NCI-H2171 treated with DMSO at 0.1 percent for 48 hours (cell line): ENCODE data around the gene MPI.
"Not testable (repeated sequence)": the region's sequence is repeated elsewhere in the genome, so short reads cannot be mapped to it uniquely, and the experiment has no call there.

Experiments
- DNase-seq: peaks from one replicate; lab custom pipeline; 2025; lab: John Stamatoyannopoulos, UW

The MPI gene

DNA sequence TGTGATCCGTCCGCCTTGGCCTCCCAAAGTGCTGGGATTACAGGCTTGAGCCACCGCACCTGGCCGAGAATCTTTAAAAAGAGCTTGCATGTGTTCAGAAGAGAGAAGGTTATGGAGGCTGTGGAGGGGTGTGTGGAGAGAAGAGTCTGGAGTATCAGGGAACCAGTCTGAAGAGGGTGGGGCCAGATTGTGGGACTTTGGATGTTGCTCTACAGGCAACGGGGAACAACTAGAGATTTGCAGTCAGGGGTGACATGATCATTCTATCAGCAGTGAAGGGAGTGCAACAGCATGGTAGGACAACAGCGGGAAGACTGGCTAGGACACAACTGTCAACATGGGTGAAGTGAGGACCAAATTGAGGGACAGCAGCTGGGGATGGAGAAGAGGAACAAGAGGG is 25.5 kb upstream of the MPI start:
- no peak for DNase-seq

DNA sequence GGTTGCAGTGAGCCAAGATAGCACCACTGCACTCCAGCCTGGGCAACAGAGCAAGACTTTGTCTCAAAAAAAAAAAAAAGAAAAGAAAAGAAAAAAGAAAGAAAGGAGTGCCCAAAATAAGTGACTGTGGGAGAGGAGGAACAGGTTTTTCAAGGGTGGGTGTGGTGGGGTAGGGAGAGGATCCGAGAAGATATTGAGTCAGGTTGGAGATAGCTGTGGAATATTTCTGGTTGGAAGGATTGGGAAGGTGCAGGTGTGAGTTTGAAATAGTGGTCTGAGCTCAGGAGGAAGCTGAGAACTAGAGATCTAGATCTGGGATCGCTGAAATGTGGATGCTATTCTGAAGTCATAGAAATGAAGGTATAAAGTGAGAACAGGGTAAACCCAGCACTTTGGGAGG is 24.5 kb upstream of the MPI start:
- DNase-seq: no peak

DNA sequence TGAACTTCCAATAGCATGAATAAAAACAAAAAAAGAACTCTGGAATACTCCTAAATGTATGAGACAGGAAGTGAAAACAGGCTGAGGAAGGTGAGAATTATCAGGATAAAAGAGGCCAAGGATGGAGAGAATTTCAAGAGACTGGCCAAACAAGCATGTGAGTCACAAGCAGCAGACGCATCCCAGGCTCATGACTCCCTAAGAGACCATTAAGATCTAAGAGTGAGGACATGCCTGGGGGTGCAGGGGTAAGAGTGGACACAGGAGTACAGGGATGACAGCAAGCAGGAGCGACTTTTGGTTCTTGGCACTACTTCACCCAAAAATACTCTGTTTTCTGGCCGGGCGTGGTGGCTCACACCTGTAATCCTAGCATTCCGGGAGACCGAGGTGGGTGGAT is 23.8 kb upstream of the MPI start:
- no peak for DNase-seq

GRCh38 chr15:74867466-74868038 is 22.3 kb upstream of the MPI start:
- DNase-seq: no peak

DNA sequence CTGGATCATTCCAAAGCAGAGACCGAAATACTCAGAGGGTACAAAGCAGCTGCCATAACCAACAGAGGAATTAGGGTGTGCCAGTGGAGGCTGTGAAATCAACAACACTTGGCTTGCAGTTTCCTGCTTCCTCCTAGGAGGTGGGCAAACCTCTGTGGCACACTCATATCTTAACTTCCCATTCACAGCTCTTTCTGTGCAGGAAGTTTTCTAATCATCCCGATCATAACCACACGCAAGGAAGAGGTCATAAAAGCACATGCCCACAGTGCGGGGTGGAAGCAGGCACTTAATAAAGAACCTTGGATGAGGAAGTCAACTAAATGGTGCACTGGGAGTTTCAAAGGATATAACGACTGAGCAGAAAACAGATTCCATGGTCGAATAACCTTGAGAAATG is 21.8 kb upstream of the MPI start:
- no peak for DNase-seq

DNA sequence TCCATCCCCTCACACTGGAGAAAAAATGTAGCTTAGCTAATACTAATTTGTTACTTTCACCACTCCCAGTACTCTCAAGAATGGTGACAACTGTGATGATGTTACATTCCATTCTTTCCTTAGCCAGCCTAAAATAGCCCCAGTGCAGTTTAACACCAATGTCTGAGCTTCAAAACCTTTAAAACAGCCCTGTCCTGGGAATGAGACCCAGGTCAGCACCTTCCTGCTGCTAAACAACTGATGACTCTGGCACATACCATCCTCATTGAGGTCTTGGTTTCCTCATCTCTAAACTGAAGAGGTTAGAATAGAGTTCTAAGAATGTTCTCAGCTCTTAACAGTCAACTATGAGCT is 20.5 kb upstream of the MPI start:
- no peak for DNase-seq

- no peak for DNase-seq
Measured at GRCh38 chr15:74869726-74870407, 20.0 kb upstream of the MPI start.

DNA sequence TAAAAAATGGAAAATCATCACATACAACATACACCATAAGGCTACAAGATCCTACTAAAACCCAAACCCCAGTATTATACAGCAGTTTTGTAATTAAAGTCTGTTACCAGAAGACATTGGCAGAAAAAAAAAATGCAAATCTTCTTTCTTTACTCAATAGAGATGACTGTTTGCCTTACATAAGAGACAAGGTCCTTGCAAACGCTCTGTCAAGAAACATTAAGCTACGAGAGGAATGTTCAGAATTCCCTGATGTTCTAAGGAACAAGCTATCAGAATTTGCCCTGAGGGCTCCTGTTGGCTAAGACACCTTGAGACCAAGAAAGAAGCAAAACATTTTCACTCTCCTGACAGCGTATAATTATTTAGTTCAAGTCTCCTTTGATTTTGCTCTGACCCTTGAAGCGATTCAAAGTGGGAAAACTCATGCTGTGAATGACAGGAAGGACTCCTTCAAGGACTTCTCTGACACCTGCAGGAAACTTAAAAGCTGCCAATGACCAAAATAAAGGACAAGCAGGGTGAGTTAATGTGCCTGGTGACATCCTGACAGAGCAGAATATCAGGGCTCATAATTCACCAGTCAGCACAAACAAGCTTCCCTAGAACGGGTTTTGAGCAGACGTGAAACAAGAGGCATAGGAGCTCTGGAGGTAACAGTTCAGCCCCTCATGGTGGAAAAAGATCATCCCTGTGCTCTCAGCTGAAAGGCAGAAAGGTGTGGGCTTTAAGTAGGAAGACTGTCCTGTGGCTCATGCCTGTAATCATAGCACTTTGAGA is 19.2 kb upstream of the MPI start:
- no peak for DNase-seq

- no peak for DNase-seq
Measured at GRCh38 chr15:74872702-74873035, 17.2 kb upstream of the MPI start.

GRCh38 chr15:74873036-74873755 is 16.6 kb upstream of the MPI start, which contains the start of gene SCAMP2:
TSS of gene SCAMP2 (minus strand) at chr15:74873365. CDS start at chr15:74873255, 110 bp downstream.
- peak; percentile 96 for DNase-seq

GRCh38 chr15:74873756-74874424 is 16.0 kb upstream of the MPI start:
- DNase-seq: no peak

- DNase-seq: no peak
Measured at GRCh38 chr15:74878273-74878672, 11.6 kb upstream of the MPI start.

DNA sequence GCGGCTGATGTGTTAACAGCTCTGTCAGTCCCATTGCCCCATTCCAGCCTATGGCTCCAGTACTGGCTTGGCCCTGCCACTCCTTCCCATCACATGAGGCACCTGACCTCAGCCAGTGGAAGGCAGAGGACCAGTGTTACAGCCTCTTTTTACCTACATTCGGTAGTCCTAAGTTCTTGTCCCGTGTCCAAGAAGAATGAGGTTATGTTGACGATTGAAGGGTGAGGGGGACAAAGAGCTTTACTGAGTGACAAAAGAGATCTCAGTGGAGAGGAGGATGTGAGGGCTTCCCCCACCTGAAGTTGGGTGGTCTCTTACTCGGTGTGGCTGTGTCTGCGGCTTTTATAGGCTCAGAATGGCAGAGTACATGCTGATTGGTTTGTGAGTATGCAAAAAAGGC is 7.3 kb upstream of the MPI start:
- DNase-seq: no peak

DNA sequence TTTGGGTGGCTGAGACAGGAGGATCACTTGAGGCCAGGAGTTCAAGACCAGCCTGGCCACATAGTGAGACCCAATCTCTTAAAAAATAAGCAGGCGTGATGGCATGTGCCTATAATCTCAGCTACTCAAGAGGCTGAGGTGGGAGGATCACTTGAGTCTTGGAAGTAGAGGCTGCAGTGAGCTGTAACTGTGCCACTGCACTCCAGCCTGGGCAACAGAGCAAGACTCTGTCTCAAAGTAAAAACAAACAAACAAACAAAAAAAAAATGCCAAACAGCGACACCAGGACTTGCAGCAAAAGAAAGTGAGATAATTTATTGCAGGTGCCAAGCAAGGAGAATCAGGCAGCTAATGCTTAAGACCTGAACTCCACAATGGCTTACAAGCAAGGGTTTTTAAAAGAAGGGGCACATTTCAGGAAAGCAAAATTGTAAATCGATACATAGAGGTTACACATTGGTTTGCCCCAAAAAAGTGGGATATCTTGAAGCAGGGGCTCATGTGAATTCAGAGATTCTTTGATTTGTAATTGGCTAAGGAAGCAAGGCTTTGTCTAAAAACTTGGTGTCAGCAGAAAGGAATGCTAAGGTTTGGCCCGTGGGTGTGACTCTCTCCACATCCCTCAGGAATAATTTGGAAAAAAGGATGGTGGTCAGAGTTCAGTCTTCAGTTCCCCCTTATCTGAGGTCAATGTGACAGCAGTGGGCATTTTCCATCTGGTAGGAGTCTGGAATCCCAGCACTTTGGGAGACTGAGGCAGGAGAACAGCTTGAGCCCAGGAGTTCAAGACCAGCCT is 5.2 kb upstream of the MPI start:
- no peak for DNase-seq

- no peak for DNase-seq
Measured at GRCh38 chr15:74885461-74885860, 4.4 kb upstream of the MPI start.

DNA sequence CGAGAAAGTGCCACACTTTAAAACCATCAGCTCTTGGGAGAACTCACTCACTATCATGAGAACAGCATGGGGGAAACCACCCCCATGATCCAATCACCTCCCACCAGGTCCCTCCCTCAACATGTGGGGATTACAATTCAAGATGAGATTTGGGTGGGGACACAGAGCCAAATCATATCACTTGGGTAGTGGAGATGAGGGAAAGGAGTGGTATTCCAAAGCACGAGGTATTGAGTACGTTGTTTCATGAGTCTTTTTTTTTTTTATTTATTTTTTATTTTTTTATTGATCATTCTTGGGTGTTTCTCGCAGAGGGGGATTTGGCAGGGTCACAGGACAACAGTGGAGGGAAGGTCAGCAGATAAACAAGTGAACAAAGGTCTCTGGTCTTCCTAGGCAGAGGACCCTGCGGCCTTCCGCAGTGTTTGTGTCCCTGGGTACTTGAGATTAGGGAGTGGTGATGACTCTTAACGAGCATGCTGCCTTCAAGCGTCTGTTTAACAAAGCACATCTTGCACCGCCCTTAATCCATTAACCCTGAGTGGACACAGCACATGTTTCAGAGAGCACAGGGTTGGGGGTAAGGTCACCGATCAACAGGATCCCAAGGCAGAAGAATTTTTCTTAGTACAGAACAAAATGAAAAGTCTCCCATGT is 2.2 kb upstream of the MPI start:
- not testable (repeated sequence) for DNase-seq

DNA sequence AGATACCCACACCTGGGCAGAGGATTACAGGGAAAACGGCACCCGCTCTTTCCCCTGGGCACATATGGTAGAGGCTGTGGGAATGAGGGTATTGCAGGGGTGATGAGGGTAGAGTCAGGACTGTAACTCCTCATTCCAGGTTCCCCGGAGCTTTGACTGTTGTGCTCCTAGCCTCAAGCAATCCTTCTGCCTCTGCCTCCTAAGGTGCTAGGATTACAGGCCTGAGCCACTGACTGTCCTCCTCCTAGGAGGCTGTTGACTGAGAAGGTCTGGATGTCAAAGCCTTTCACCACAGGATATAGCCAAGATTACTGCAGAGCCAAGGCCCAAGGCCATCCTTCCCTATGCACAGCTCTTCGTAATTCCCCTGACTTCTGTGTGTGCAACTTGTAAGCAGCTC is 1.1 kb upstream of the MPI start:
- no peak for DNase-seq

- DNase-seq: no peak
Measured at GRCh38 chr15:74889390-74889882, 406 bp upstream of the MPI start.

DNA sequence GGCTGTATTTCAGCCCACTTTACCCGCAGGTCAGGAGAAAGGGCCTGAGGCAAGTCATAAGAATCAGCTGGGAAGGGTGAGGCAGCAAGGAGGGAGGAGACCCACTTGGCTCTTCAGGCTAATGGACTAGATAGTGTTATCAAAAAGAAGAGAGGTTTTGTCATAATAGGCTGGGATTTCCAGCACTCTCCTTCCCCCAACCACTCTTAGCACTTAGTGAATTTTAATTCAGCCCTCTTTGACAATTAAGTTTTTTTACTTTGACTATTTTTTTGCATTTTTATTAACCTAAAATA is 771 bp downstream of the MPI start:
- no peak for DNase-seq

- DNase-seq: no peak
Measured at GRCh38 chr15:74891469-74891868, 1.6 kb downstream of the MPI start.

- no peak for DNase-seq
Measured at GRCh38 chr15:74892313-74892712, 2.5 kb downstream of the MPI start.
